Endodermal cell (in vitro differentiated cells): ENCODE measurements around the gene GNL2. TPM values are rescaled to one million over a fixed set of nuclear protein-coding genes. Genes with fewer than 3 reads are reported as not detected.

Experiments
- DNase-seq: peaks from one replicate; pipeline ENCODE4 v3.0.0-alpha.2; 2017
- H3K27ac ChIP-seq: 2 replicates; pipeline ENCODE4 v1.5.1; 2013; ENCODE audit warnings: mild to moderate bottlenecking, low read depth, low read length, moderate library complexity
- H3K27me3 ChIP-seq: 2 replicates; pipeline ENCODE4 v1.6.1; 2013; ENCODE audit warnings: mild to moderate bottlenecking, low read length, moderate library complexity; ENCODE audit not compliant: insufficient read depth, control insufficient read depth, poor library complexity, severe bottlenecking
- H3K36me3 ChIP-seq: 2 replicates; pipeline ENCODE4 v1.7.0; 2013; ENCODE audit warnings: mild to moderate bottlenecking, low read length, moderate library complexity; ENCODE audit not compliant: control insufficient read depth, insufficient read depth
- H3K4me1 ChIP-seq: one replicate; pipeline ENCODE4 v1.7.0; 2013; ENCODE audit warnings: low read length; ENCODE audit not compliant: control insufficient read depth, insufficient read depth
- H3K4me3 ChIP-seq: 2 replicates; pipeline ENCODE4 v1.5.1; 2013; ENCODE audit warnings: mild to moderate bottlenecking, low read length, moderate library complexity
- H3K9ac ChIP-seq: 2 replicates; pipeline ENCODE4 v1.6.1; 2013; ENCODE audit warnings: mild to moderate bottlenecking, low read length, moderate library complexity; ENCODE audit not compliant: poor library complexity, severe bottlenecking; ENCODE audit errors: extremely low read depth
- H3K9me3 ChIP-seq: 2 replicates; pipeline ENCODE4 v1.6.1; 2013; ENCODE audit warnings: mild to moderate bottlenecking, low read length, moderate library complexity; ENCODE audit not compliant: control insufficient read depth
- H3K27ac Mint-ChIP-seq: 2 replicates; pipeline ENCODE4 v1.8.0; 2020; ENCODE audit warnings: mixed read lengths
- H3K27me3 Mint-ChIP-seq: 2 replicates; pipeline ENCODE4 v1.8.0; 2021; ENCODE audit warnings: mild to moderate bottlenecking, mixed read lengths; ENCODE audit not compliant: insufficient read depth
- H3K36me3 Mint-ChIP-seq: 2 replicates; pipeline ENCODE4 v1.8.0; 2020; ENCODE audit warnings: low read depth, mixed read lengths
- H3K4me1 Mint-ChIP-seq: 2 replicates; pipeline ENCODE4 v1.8.0; 2020; ENCODE audit warnings: mixed read lengths
- H3K4me3 Mint-ChIP-seq: 2 replicates; pipeline ENCODE4 v1.8.0; 2020; ENCODE audit warnings: mild to moderate bottlenecking, moderate library complexity, mixed read lengths
- H3K9me3 Mint-ChIP-seq: 2 replicates; pipeline ENCODE4 v1.8.0; 2020; ENCODE audit warnings: mild to moderate bottlenecking, mixed read lengths
- WGBS, 2 experiments: methylation state at CpG; one replicate each; pipeline versions ENCODE4 v1.1.5 to v1.1.7; 2013; ENCODE audit warnings: missing lambda C conversion rate in 2 of 2, mixed read lengths in 1 of 2; ENCODE audit not compliant: insufficient coverage in 1 of 2, insufficient read length in 1 of 2; 5-methylcytosine and 5-hydroxymethylcytosine counted together
- total RNA-seq, 2 donors: library from RNA; stranded (reverse); fragmentation: NEBNext Ultra II Directional in 1 of 2; extraction: Animal tissue kit (Norgen Biotek cat#: 25700) in 1 of 2; gene quantifications; 2 replicates in 1 of 2; 3 replicates in 1 of 2; pipeline ENCODE4 v1.2.1, GENCODE V29; 2021
- TF ChIP-seq, protein P1 (sequence below): fragments of 200-600 bp; sonication (generic); conservative IDR thresholded peaks from 2 replicates; pipeline ENCODE4 v1.5.0; 2021; ENCODE audit warnings: antibody characterized with exemption, mild to moderate bottlenecking

The GNL2 gene
- total RNA-seq, 2 donors from 2014 or later = 70.7 to 80.9 TPM

DNA sequence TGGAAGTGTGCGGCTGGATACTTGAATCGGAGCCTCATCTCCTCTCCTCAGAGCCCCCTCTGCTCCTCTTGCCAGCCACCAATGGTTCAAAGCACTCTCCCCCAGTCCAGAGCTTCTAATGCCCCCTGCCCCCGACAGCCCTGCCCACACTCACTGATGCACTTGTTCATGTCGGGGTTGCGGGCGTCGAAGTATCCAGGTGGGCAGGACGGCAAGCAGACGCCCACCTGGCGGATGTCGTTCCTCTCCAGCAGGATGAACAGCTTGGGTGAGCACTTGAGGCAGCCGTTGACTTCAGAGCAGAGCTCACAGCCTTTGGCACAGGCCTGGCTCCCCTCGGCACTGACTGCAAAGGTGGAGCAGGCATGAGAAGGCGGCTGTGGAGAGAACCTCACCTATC lies 20.6 kb upstream of the GNL2 start:
- no peaks in the 10 kb centered on the region for H3K36me3 ChIP-seq
- Mint-ChIP-seq H3K27me3 (peaks cover 82% of the 10 kb centered on the region), H3K9me3 (no peaks in the 10 kb centered on the region), H3K27ac (no peak overlapping the region), H3K4me3 (no peak overlapping the region), H3K36me3 (no peaks in the 10 kb centered on the region), H3K4me1 (no peaks in the 10 kb centered on the region)
- TF ChIP-seq, protein P1, sequence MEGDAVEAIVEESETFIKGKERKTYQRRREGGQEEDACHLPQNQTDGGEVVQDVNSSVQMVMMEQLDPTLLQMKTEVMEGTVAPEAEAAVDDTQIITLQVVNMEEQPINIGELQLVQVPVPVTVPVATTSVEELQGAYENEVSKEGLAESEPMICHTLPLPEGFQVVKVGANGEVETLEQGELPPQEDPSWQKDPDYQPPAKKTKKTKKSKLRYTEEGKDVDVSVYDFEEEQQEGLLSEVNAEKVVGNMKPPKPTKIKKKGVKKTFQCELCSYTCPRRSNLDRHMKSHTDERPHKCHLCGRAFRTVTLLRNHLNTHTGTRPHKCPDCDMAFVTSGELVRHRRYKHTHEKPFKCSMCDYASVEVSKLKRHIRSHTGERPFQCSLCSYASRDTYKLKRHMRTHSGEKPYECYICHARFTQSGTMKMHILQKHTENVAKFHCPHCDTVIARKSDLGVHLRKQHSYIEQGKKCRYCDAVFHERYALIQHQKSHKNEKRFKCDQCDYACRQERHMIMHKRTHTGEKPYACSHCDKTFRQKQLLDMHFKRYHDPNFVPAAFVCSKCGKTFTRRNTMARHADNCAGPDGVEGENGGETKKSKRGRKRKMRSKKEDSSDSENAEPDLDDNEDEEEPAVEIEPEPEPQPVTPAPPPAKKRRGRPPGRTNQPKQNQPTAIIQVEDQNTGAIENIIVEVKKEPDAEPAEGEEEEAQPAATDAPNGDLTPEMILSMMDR = no peak
- no peak for DNase-seq
- H3K4me3 ChIP-seq = no peak overlapping the region
- 86 to 87% methylated on average over 10 to 14 of the region's 14 CpGs for WGBS, 2 experiments
- H3K4me1 ChIP-seq = no peaks in the 10 kb centered on the region
- no peak overlapping the region for H3K9ac ChIP-seq
- H3K27me3 ChIP-seq = peaks cover 95% of the 10 kb centered on the region
- H3K27ac ChIP-seq = no peak overlapping the region
- no peaks in the 10 kb centered on the region for H3K9me3 ChIP-seq

DNA sequence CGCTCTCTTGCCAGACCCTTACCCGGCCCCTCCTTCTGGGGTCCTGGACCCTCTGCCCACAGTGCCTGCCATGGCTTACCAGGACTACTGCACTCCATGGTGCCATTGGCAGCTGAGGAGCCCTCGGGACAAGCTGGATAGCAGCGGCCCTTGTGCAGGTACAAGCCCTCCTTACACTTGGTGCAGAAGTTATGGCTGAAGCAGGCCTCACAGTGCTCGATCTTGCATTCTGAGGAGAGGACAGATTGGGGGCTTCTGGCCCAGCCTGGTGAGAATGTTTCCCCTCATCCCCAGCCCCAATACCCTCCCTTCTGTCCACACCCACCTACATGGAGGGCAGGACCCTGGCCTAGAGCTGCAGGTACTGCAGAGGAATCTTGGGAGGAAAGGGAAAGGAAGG lies 18.4 kb upstream of the GNL2 start:
- Histone ChIP-seq H3K9me3 (no peaks in the 10 kb centered on the region), H3K27me3 (peaks cover 95% of the 10 kb centered on the region), H3K4me1 (no peaks in the 10 kb centered on the region), H3K9ac (no peak overlapping the region), H3K4me3 (no peak overlapping the region), H3K27ac (no peak overlapping the region), H3K36me3 (no peaks in the 10 kb centered on the region)
- no peaks in the 10 kb centered on the region for H3K9me3 Mint-ChIP-seq
- peaks cover 78% of the 10 kb centered on the region for H3K27me3 Mint-ChIP-seq
- H3K27ac Mint-ChIP-seq = no peak overlapping the region
- 80 to 89% methylated on average over 1 to 5 of the region's 5 CpGs for WGBS, 2 experiments
- DNase-seq = no peak
- no peaks in the 10 kb centered on the region for H3K36me3 Mint-ChIP-seq
- no peaks in the 10 kb centered on the region for H3K4me1 Mint-ChIP-seq
- no peak overlapping the region for H3K4me3 Mint-ChIP-seq
- TF ChIP-seq, protein P1 = no peak

DNA sequence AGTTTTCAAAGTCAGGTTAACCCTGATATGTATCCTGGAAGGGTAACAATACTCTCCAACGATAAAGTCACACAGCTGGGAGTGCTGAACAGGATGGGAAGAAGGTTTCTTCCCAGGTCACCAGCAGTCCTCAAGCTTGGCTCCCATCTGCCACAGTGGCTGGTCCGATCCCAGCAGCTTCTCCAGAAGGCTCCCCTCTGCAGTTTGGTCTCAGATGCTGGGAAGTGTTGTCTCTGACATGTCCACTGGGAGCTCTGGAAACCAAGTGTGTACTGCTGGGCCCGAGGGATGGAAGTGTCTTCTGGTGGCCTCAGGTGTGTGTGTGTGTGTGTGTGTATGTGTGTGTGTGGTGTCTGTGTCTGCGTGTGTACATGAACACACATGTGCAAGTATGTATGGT lies 16.4 kb upstream of the GNL2 start:
- H3K9ac ChIP-seq = no peak overlapping the region
- Mint-ChIP-seq H3K9me3 (no peaks in the 10 kb centered on the region), H3K36me3 (no peaks in the 10 kb centered on the region), H3K27me3 (peaks cover 60% of the 10 kb centered on the region), H3K4me1 (no peaks in the 10 kb centered on the region), H3K4me3 (no peak overlapping the region), H3K27ac (no peak overlapping the region)
- WGBS, 2 experiments = 73 to 76% methylated on average over 2 to 4 of the region's 4 CpGs
- H3K27ac ChIP-seq = no peak overlapping the region
- no peak for DNase-seq
- no peaks in the 10 kb centered on the region for H3K36me3 ChIP-seq
- no peak overlapping the region for H3K4me3 ChIP-seq
- H3K9me3 ChIP-seq = no peaks in the 10 kb centered on the region
- no peaks in the 10 kb centered on the region for H3K4me1 ChIP-seq
- TF ChIP-seq, protein P1 = no peak
- peaks cover 97% of the 10 kb centered on the region for H3K27me3 ChIP-seq
